Neural crest cell (in vitro differentiated cells): ENCODE measurements around the gene STAT1. TPM values are rescaled to one million over a fixed set of nuclear protein-coding genes. Genes with fewer than 3 reads are reported as not detected.

ENCODE experiments used
- DNase-seq: peaks from one replicate; pipeline ENCODE4 v3.0.0; 2021; ENCODE audit warnings: low read depth, mixed read lengths, low spot score
- H3K27ac Mint-ChIP-seq: one replicate; pipeline ENCODE4 v1.8.0; 2021; ENCODE audit warnings: mild to moderate bottlenecking, mixed read lengths; ENCODE audit not compliant: unreplicated experiment
- H3K27me3 Mint-ChIP-seq: 2 replicates; pipeline ENCODE4 v1.8.0; 2021; ENCODE audit warnings: low read depth, mild to moderate bottlenecking, mixed read lengths
- H3K36me3 Mint-ChIP-seq: 2 replicates; pipeline ENCODE4 v1.8.0; 2021; ENCODE audit warnings: low read depth, mild to moderate bottlenecking, mixed read lengths
- H3K4me1 Mint-ChIP-seq: 2 replicates; pipeline ENCODE4 v1.8.0; 2021; ENCODE audit warnings: mixed read lengths
- H3K4me3 Mint-ChIP-seq: one replicate; pipeline ENCODE4 v1.8.0; 2021; ENCODE audit warnings: mild to moderate bottlenecking, mixed read lengths
- H3K9me3 Mint-ChIP-seq: 2 replicates; pipeline ENCODE4 v1.8.0; 2021; ENCODE audit warnings: mixed read lengths
- CTCF ChIP-seq: fragments of 200-600 bp; sonication (generic); conservative IDR thresholded peaks from 2 replicates; pipeline ENCODE4 v1.5.0; 2021; ENCODE audit warnings: antibody characterized with exemption, mild to moderate bottlenecking
- total RNA-seq: library from RNA; stranded (reverse); gene quantifications from 2 replicates; pipeline ENCODE4 v1.2.1, GENCODE V29; 2021

STAT1 gene
- total RNA-seq, 1 donor from 2014 or later: 39.9 TPM

- no peak for DNase-seq
- TF ChIP-seq CTCF: no peak
- no peak overlapping the region for H3K4me3 Mint-ChIP-seq
- H3K36me3 Mint-ChIP-seq: no peaks in the 10 kb centered on the region
- no peaks in the 10 kb centered on the region for H3K27me3 Mint-ChIP-seq
- no peak overlapping the region for H3K27ac Mint-ChIP-seq
- no peaks in the 10 kb centered on the region for H3K9me3 Mint-ChIP-seq
- H3K4me1 Mint-ChIP-seq: no peaks in the 10 kb centered on the region
Measured at GRCh38 chr2:190948671-190949070, 65.3 kb downstream of the STAT1 start.

DNA sequence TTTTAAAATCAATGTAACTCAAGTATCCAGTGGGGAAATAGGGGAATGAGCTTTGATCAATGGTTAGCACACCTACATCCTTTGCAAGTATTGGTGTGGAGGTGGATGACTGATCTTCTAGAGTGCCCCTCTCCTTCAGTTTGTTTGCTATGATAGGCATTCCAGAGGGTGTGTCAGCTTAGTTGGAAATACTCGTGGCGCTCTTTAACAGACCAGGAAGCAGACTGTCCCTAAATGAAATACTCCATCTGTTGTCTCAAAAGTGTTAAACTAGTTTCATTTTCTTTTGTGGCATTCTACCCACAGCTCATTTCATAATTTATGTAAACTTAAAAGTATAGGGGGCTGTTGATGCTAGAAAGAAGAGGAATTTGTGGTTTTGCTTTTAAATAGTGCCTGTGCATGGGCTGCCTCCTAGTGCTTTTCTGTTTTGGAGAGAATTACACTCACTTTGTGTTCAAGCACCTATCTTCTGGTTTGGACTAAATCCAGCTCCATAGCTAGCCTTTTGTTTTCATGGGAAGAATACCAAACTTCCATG lies 66.2 kb downstream of the STAT1 start:
- DNase-seq: no peak
- Mint-ChIP-seq H3K36me3 (no peaks in the 10 kb centered on the region), H3K4me3 (no peak overlapping the region), H3K9me3 (no peaks in the 10 kb centered on the region), H3K4me1 (no peaks in the 10 kb centered on the region), H3K27me3 (no peaks in the 10 kb centered on the region), H3K27ac (no peak overlapping the region)
- TF ChIP-seq CTCF: no peak

GRCh38 chr2:190947141-190947540 lies 66.8 kb downstream of the STAT1 start:
- no peaks in the 10 kb centered on the region for H3K36me3 Mint-ChIP-seq
- H3K4me1 Mint-ChIP-seq: no peaks in the 10 kb centered on the region
- no peak overlapping the region for H3K4me3 Mint-ChIP-seq
- no peak overlapping the region for H3K27ac Mint-ChIP-seq
- H3K27me3 Mint-ChIP-seq: no peaks in the 10 kb centered on the region
- no peak for TF ChIP-seq CTCF
- DNase-seq: no peak
- H3K9me3 Mint-ChIP-seq: no peaks in the 10 kb centered on the region

DNA sequence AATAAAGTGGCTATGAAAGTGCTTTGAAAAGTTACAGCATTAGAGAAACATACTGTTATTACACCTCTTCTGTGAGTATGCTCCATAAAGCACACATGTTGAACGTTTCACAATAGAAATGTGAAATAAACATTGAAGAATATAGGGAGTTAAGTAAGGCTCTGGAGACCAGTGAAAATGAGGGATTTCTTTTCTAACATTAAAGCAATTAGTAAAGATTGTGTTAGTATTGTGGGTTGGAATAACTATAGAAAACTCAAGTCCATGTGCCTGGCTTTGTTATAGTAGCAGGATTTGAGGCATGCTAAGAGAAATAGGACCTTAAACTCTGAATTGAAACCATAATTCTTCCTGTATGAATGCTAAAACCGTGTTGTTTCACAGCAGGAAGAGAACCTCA lies 70.3 kb downstream of the STAT1 start:
- Mint-ChIP-seq H3K27me3 (no peaks in the 10 kb centered on the region), H3K36me3 (no peaks in the 10 kb centered on the region), H3K9me3 (no peaks in the 10 kb centered on the region), H3K4me1 (no peaks in the 10 kb centered on the region), H3K4me3 (no peak overlapping the region), H3K27ac (no peak overlapping the region)
- TF ChIP-seq CTCF: no peak
- DNase-seq: no peak

DNA sequence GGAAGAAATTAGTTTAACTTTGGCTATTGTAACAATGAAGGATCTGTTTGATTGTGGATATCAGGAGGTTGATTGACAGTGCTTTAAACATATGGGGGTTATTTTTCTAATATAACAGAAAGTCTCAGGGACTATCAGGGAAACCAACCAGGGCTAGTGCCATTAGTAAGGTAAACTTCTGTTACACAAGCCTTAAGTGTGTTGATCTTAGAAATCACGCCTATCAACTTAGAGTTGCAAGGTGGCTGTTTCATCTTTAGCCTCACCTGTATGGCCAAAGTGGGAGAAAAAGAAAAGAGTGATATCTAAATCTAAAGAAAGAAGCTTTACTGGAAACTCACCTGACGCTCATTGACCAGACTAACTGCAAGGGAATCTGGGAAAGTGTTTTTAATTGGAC lies 71.3 kb downstream of the STAT1 start:
- H3K4me3 Mint-ChIP-seq: no peak overlapping the region
- no peak overlapping the region for H3K27ac Mint-ChIP-seq
- no peaks in the 10 kb centered on the region for H3K36me3 Mint-ChIP-seq
- no peak for TF ChIP-seq CTCF
- no peaks in the 10 kb centered on the region for H3K27me3 Mint-ChIP-seq
- no peaks in the 10 kb centered on the region for H3K4me1 Mint-ChIP-seq
- no peak for DNase-seq
- no peaks in the 10 kb centered on the region for H3K9me3 Mint-ChIP-seq

GRCh38 chr2:190941571-190941970 lies 72.4 kb downstream of the STAT1 start:
- no peak for DNase-seq
- Mint-ChIP-seq H3K9me3 (no peaks in the 10 kb centered on the region), H3K36me3 (no peaks in the 10 kb centered on the region), H3K27me3 (no peaks in the 10 kb centered on the region), H3K4me3 (no peak overlapping the region), H3K27ac (no peak overlapping the region), H3K4me1 (no peaks in the 10 kb centered on the region)
- no peak for TF ChIP-seq CTCF
